Uterus (tissue), 2 donors: ENCODE measurements around the gene EFNA1.

ENCODE experiments used
- CTCF ChIP-seq, 4 experiments: fragments of 200-600 bp in 2 of 4; fragments of 450-650 bp in 2 of 4; sonication (generic) in 2 of 4; IDR thresholded peaks; one replicate each; pipeline ENCODE4 v1.5.1; 2016 to 2019; ENCODE audit warnings: antibody characterized with exemption in 4 of 4, mild to moderate bottlenecking in 2 of 4, moderate library complexity in 1 of 4
- POLR2A ChIP-seq, 2 donors: fragments of 450-650 bp; IDR thresholded peaks; one replicate each; pipeline ENCODE4 v1.6.1; 2016; ENCODE audit warnings: antibody characterized with exemption in 2 of 2, mild to moderate bottlenecking in 1 of 2, moderate library complexity in 1 of 2

DNA sequence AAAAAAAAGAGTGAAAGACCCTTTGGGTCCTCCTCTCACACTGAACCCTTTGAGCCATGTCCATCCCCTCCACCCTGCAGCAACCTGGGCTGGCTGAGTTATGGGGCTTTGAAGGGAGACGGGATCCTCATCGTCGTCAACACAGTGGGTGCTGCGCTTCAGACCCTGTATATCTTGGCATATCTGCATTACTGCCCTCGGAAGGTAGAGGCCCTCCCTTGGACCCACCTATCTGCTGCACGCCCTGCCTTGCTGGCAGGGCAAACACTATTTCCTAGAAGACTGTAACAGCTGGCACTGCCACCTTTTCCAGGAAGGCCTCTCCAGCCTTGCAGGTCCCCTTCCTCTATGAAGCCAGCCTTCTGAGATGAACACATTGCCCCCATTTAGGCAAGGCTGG is 9.1 kb downstream of the EFNA1 start:
- TF ChIP-seq CTCF (IDR thresholded peaks at IDR 0.05) (no peak), POLR2A (IDR thresholded peaks at IDR 0.05) (no peak)
